HL-60 (cell line): ENCODE results near the gene FOXA2.

ENCODE experiments used
- DNase-seq, 2 experiments: peaks; one replicate each; pipeline ENCODE4 v3.0.0-alpha.2; 2010 to 2020; ENCODE audit warnings: low read depth in 1 of 2, low spot score in 1 of 2
- H3K27ac ChIP-seq: fragments of 250-450 bp; sonication (Bioruptor Pico); replicated peaks from 2 replicates; pipeline ENCODE4 v1.5.1; 2020; ENCODE audit warnings: mild to moderate bottlenecking, moderate library complexity
- H3K27me3 ChIP-seq: fragments of 250-450 bp; sonication (Bioruptor Pico); 2 replicates; pipeline ENCODE4 v1.5.1; 2021; ENCODE audit warnings: mild to moderate bottlenecking, moderate library complexity; ENCODE audit not compliant: insufficient read depth, poor library complexity, severe bottlenecking
- H3K4me3 ChIP-seq: replicated peaks from 2 replicates; pipeline ENCODE4 v1.5.1; 2011; ENCODE audit warnings: mild to moderate bottlenecking, control low read depth, low read length; ENCODE audit not compliant: insufficient read depth
- GABPA ChIP-seq: IDR thresholded peaks from 2 replicates; pipeline ENCODE4 v1.6.1; 2012; ENCODE audit warnings: low read depth
- POLR2AphosphoS5 ChIP-seq: IDR thresholded peaks from 2 replicates; pipeline ENCODE4 v1.6.1; 2012; ENCODE audit warnings: low read depth
- SPI1 ChIP-seq: IDR thresholded peaks from 2 replicates; pipeline ENCODE4 v1.6.1; 2012; ENCODE audit warnings: low read depth, mild to moderate bottlenecking, borderline replicate concordance
- long read RNA-seq: library from polyadenylated mRNA; unstranded; transcript quantifications from one replicate; pipeline ENCODE4 v2.0.0, GENCODE V29; 2020
- TF ChIP-seq, protein P1 (sequence below): IDR thresholded peaks from one replicate; pipeline ENCODE4 v1.5.1; 2011; ENCODE audit warnings: low read length, control low read depth, inconsistent platforms; ENCODE audit not compliant: insufficient read depth
- TF ChIP-seq, protein P2 (sequence below): IDR thresholded peaks from 2 replicates; pipeline ENCODE4 v1.6.1; 2012; ENCODE audit warnings: low read depth; ENCODE audit not compliant: insufficient replicate concordance

The FOXA2 gene
- long read RNA-seq = 0 reads

DNA sequence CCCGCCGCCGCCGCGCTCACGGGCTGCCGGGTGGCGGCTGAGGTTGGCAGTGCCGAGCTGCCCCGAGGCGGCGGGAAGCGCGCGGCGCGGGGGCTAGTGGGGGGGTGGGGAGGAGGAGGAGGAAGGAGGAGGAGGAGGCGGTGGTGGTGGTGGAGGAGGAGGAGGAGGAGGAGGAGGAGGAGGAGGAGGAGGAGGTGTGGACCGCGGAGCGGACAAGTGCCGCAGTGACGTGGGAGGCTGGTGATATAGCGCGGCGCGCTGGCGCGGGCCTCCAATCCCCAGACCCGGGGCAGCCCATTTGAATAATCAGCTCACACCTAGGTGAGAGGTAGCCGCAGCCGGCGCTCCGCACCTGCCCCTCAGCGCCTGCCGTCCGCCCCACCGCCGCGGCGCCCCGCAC, at the start of gene FOXA2:
Gene FOXA2 (minus strand): TSS at position 51 of the 400 bp plus-strand sequence. CDS start 294 bp downstream, outside the sequence.
- Histone ChIP-seq H3K4me3 (no peak within 1 kb of the TSS), H3K27me3 (peaks cover 58% of the 10 kb centered on the region), H3K27ac (no peak within 1 kb of the TSS)
- DNase-seq = no peak
- TF ChIP-seq, protein P1, sequence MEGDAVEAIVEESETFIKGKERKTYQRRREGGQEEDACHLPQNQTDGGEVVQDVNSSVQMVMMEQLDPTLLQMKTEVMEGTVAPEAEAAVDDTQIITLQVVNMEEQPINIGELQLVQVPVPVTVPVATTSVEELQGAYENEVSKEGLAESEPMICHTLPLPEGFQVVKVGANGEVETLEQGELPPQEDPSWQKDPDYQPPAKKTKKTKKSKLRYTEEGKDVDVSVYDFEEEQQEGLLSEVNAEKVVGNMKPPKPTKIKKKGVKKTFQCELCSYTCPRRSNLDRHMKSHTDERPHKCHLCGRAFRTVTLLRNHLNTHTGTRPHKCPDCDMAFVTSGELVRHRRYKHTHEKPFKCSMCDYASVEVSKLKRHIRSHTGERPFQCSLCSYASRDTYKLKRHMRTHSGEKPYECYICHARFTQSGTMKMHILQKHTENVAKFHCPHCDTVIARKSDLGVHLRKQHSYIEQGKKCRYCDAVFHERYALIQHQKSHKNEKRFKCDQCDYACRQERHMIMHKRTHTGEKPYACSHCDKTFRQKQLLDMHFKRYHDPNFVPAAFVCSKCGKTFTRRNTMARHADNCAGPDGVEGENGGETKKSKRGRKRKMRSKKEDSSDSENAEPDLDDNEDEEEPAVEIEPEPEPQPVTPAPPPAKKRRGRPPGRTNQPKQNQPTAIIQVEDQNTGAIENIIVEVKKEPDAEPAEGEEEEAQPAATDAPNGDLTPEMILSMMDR = no peak
- TF ChIP-seq SPI1 = no peak
- TF ChIP-seq POLR2AphosphoS5 = no peak
- no peak for TF ChIP-seq GABPA
- TF ChIP-seq, protein P2, sequence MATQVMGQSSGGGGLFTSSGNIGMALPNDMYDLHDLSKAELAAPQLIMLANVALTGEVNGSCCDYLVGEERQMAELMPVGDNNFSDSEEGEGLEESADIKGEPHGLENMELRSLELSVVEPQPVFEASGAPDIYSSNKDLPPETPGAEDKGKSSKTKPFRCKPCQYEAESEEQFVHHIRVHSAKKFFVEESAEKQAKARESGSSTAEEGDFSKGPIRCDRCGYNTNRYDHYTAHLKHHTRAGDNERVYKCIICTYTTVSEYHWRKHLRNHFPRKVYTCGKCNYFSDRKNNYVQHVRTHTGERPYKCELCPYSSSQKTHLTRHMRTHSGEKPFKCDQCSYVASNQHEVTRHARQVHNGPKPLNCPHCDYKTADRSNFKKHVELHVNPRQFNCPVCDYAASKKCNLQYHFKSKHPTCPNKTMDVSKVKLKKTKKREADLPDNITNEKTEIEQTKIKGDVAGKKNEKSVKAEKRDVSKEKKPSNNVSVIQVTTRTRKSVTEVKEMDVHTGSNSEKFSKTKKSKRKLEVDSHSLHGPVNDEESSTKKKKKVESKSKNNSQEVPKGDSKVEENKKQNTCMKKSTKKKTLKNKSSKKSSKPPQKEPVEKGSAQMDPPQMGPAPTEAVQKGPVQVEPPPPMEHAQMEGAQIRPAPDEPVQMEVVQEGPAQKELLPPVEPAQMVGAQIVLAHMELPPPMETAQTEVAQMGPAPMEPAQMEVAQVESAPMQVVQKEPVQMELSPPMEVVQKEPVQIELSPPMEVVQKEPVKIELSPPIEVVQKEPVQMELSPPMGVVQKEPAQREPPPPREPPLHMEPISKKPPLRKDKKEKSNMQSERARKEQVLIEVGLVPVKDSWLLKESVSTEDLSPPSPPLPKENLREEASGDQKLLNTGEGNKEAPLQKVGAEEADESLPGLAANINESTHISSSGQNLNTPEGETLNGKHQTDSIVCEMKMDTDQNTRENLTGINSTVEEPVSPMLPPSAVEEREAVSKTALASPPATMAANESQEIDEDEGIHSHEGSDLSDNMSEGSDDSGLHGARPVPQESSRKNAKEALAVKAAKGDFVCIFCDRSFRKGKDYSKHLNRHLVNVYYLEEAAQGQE = no peak

DNA sequence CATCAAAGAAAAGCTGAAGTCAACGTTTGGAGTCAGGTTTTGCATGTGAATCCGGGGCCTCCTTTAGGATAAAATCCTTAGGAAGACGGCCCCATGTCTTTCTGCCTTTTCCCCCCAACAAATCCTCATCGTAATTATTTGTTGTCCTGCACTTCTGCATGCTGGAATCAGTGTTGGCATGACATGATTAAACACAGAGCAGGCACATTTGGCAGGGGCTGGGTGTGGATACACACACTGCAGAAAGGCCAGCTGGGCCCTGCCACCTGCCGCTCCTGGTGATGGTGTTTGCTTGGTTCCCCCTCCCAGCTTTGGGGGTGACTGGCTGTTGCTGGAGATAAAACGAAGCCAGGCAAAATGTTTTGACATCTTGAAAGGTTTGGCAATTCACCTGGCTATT, 46.3 kb upstream of the FOXA2 start:
- Histone ChIP-seq H3K27ac (no peak overlapping the region), H3K4me3 (no peak overlapping the region), H3K27me3 (peaks cover 2% of the 10 kb centered on the region)
- no peak for DNase-seq
- TF ChIP-seq, protein P2 = no peak
- TF ChIP-seq GABPA = no peak
- no peak for TF ChIP-seq POLR2AphosphoS5
- TF ChIP-seq SPI1 = no peak
- TF ChIP-seq, protein P1 = no peak

DNA sequence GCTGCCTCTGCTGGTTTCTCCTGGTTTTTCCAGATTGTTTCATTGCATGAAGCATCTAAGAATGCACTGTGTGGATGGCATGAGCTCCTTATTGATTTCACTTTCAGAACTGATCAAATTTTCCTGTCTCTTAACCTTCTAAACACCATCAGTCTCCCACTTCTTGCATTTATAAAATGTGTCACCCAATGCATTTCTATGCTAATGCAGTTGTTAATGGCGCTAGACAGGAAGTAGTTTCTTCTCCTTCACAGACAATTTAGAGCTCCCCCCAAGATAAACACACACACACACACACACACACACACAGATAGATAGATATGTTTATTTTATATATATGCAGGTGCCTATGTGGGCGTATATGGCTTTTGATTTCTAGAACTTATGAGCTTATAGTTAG, 45.6 kb upstream of the FOXA2 start:
- no peak for DNase-seq
- Histone ChIP-seq H3K27ac (no peak overlapping the region), H3K4me3 (no peak overlapping the region), H3K27me3 (peaks cover 2% of the 10 kb centered on the region)
- TF ChIP-seq, protein P2 = no peak
- no peak for TF ChIP-seq GABPA
- no peak for TF ChIP-seq POLR2AphosphoS5
- TF ChIP-seq SPI1 = no peak
- TF ChIP-seq, protein P1 = no peak
